Stomach (tissue), 9 donors: Measurements from ENCODE around the gene MAP3K5. TPM values are rescaled to one million over a fixed set of nuclear protein-coding genes. Genes with fewer than 3 reads are reported as not detected.

Source experiments
- DNase-seq, 2 donors: peaks; one replicate each; pipeline versions ENCODE4 v3.0.0 to v3.0.0-alpha.2; 2013 to 2019
- H3K27ac ChIP-seq, 5 donors: fragments of 200-600 bp in 4 of 5; sonication (generic) in 4 of 5; one replicate each; pipeline ENCODE4 v1.5.1; 2013 to 2019; ENCODE audit warnings: mild to moderate bottlenecking in 1 of 5, moderate library complexity in 1 of 5
- H3K27me3 ChIP-seq, 3 donors: fragments of 200-600 bp; sonication (generic); one replicate each; pipeline ENCODE4 v1.5.1; 2017 to 2019; ENCODE audit warnings: mixed run types in 1 of 3
- H3K36me3 ChIP-seq, 4 donors: fragments of 200-600 bp; sonication (generic); 1 replicate in 3 of 4; 2 replicates in 1 of 4; pipeline ENCODE4 v1.5.1; 2016 to 2019
- H3K4me1 ChIP-seq, 4 donors: fragments of 200-600 bp; sonication (generic); one replicate each; pipeline ENCODE4 v1.5.1; 2016 to 2019
- H3K4me3 ChIP-seq, 4 donors: fragments of 200-600 bp; sonication (generic) in 3 of 4; one replicate each; pipeline ENCODE4 v1.5.1; 2016 to 2019; ENCODE audit warnings: mild to moderate bottlenecking in 1 of 4
- H3K9me3 ChIP-seq, 4 donors: fragments of 200-600 bp; sonication (generic); one replicate each; pipeline ENCODE4 v1.5.1; 2016 to 2019
- EP300 ChIP-seq: sonication (generic); formaldehyde crosslinking; IDR thresholded peaks from one replicate; pipeline ENCODE4 v1.6.1; 2017; ENCODE audit warnings: antibody characterized with exemption
- POLR2A ChIP-seq, 4 donors: fragments of 450-650 bp; IDR thresholded peaks; one replicate each; pipeline ENCODE4 v1.6.1; 2016; ENCODE audit warnings: antibody characterized with exemption in 4 of 4, control low read depth in 2 of 4, mild to moderate bottlenecking in 1 of 4, moderate library complexity in 1 of 4
- POLR2AphosphoS5 ChIP-seq, 3 donors: sonication (generic); formaldehyde crosslinking; IDR thresholded peaks; one replicate each; pipeline ENCODE4 v1.6.1; 2016; ENCODE audit warnings: antibody characterized with exemption in 3 of 3
- WGBS, 5 donors: extraction: QIAGEN DNeasy Blood & Tissue Kit in 3 of 5; methylation state at CpG; one replicate each; pipeline versions ENCODE4 v1.1.5 to v1.1.7; 2013 to 2018; 5-methylcytosine and 5-hydroxymethylcytosine counted together
- intact Hi-C: fragments of 100-400 bp; cut with DNase I; formaldehyde crosslinking; loops from one replicate; pipeline ENCODE4 v1.15.1; 2023; ENCODE audit warnings: low total_unique reads
- polyA plus RNA-seq, 3 donors: library from polyadenylated mRNA; stranded (reverse); fragments of 200-250 nt; gene quantifications; one replicate each; pipeline ENCODE4 v1.2.3, GENCODE V29; 2013
- total RNA-seq, 5 donors: library from RNA; depleted of rRNA; stranded (reverse); fragments of >200 nt; gene quantifications; one replicate each; pipeline versions ENCODE4 v1.1.0 to v1.2.3, GENCODE V29; 2014 to 2016
- TF ChIP-seq, protein P1 (sequence below), 7 experiments: fragments of 450-650 bp in 4 of 7; fragments of 200-600 bp in 3 of 7; sonication (generic) in 3 of 7; IDR thresholded peaks; one replicate each; pipeline ENCODE4 v1.5.1; 2016 to 2019; ENCODE audit warnings: antibody characterized with exemption in 7 of 7, control low read depth in 2 of 7, mild to moderate bottlenecking in 1 of 7
- donor health status: healthy with polysubstance abuse.
- donor health status: Bipolar disorder and iron deficiency.
- donor health status: healthy.

The MAP3K5 gene
- total and polyA plus RNA-seq, 8 donors: 4.9 to 40.3 (median 23.6) TPM

DNA sequence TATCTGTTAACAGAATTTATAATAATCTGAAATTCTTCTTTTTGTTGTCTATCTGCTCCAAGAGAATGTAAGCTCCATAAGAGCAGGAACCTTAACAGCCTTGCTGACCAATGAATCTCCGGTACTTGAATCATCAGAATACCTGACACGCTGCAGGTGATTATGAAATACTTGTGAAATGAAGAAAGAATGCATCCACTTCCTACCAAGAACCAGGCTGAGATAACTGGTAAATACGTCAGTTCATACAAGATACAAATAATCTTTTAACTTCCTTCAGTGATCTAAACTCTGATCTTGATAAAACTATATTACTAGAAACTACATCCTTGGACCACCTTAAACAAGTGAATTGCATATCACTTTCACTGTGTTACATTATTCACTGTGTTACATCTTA lies 116.2 kb downstream of the MAP3K5 start:
- no peak for DNase-seq
- Histone ChIP-seq H3K9me3 (no peaks in the 10 kb centered on the region), H3K27me3 (no peaks in the 10 kb centered on the region), H3K36me3 (peaks cover 0 to 10% (median 7%) of the 10 kb centered on the region in 4 donors), H3K27ac (no peak overlapping the region), H3K4me3 (no peak overlapping the region), H3K4me1 (no peaks in the 10 kb centered on the region)
- intact Hi-C loops: no loop called here
- TF ChIP-seq, protein P1, sequence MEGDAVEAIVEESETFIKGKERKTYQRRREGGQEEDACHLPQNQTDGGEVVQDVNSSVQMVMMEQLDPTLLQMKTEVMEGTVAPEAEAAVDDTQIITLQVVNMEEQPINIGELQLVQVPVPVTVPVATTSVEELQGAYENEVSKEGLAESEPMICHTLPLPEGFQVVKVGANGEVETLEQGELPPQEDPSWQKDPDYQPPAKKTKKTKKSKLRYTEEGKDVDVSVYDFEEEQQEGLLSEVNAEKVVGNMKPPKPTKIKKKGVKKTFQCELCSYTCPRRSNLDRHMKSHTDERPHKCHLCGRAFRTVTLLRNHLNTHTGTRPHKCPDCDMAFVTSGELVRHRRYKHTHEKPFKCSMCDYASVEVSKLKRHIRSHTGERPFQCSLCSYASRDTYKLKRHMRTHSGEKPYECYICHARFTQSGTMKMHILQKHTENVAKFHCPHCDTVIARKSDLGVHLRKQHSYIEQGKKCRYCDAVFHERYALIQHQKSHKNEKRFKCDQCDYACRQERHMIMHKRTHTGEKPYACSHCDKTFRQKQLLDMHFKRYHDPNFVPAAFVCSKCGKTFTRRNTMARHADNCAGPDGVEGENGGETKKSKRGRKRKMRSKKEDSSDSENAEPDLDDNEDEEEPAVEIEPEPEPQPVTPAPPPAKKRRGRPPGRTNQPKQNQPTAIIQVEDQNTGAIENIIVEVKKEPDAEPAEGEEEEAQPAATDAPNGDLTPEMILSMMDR (IDR thresholded peaks at IDR 0.05): no peak
- TF ChIP-seq POLR2AphosphoS5 (IDR thresholded peaks at IDR 0.05): no peak
- TF ChIP-seq EP300: no peak
- TF ChIP-seq POLR2A (IDR thresholded peaks at IDR 0.05): no peak
- 81 to 91% (median 86%) methylated on average over 3 of the region's 3 CpGs for WGBS, 5 donors

- Histone ChIP-seq H3K27ac (no peak overlapping the region), H3K36me3 (peaks cover 0 to 13% (median 10%) of the 10 kb centered on the region in 4 donors), H3K9me3 (no peaks in the 10 kb centered on the region), H3K4me3 (no peak overlapping the region), H3K27me3 (no peaks in the 10 kb centered on the region), H3K4me1 (peaks cover 0 to 18% (median 6%) of the 10 kb centered on the region in 4 donors)
- TF ChIP-seq, protein P1 (IDR thresholded peaks at IDR 0.05): no peak
- TF ChIP-seq POLR2AphosphoS5 (IDR thresholded peaks at IDR 0.05): no peak
- TF ChIP-seq EP300: no peak
- TF ChIP-seq POLR2A (IDR thresholded peaks at IDR 0.05): no peak
- intact Hi-C loops: no loop called here
- DNase-seq: no peak
These were observed 118.7 kb downstream of the MAP3K5 start for GRCh38 chr6:136673571-136673970.

GRCh38 chr6:136672144-136672543 lies 120.1 kb downstream of the MAP3K5 start:
- Histone ChIP-seq H3K4me3 (no peak overlapping the region), H3K27me3 (no peaks in the 10 kb centered on the region), H3K36me3 (peaks cover 0 to 24% (median 20%) of the 10 kb centered on the region in 4 donors), H3K9me3 (no peaks in the 10 kb centered on the region), H3K27ac (no peak overlapping the region), H3K4me1 (peaks cover 0 to 19% (median 6%) of the 10 kb centered on the region in 4 donors)
- intact Hi-C loops: no loop called here
- no peak for TF ChIP-seq EP300
- TF ChIP-seq POLR2A (IDR thresholded peaks at IDR 0.05): no peak
- no peak for TF ChIP-seq POLR2AphosphoS5 (IDR thresholded peaks at IDR 0.05)
- TF ChIP-seq, protein P1 (IDR thresholded peaks at IDR 0.05): no peak
- no peak for DNase-seq
- 89 to 98% (median 96%) methylated on average over 4 of the region's 4 CpGs for WGBS, 5 donors

- peak in 1 of 2 donors; percentile 65 for DNase-seq
- Histone ChIP-seq H3K4me3 (no peak overlapping the region), H3K27ac (peak overlapping the region in 3 of 5 donors; percentile 39 to 48 (median 42)), H3K4me1 (peaks cover 0 to 19% (median 6%) of the 10 kb centered on the region in 4 donors), H3K9me3 (no peaks in the 10 kb centered on the region), H3K36me3 (peaks cover 0 to 39% (median 24%) of the 10 kb centered on the region in 4 donors), H3K27me3 (no peaks in the 10 kb centered on the region)
- intact Hi-C loops: no loop called here
- TF ChIP-seq, protein P1 (IDR thresholded peaks at IDR 0.05): no peak
- TF ChIP-seq POLR2A (IDR thresholded peaks at IDR 0.05): no peak
- peak in 1 of 3 donors; percentile 13 for TF ChIP-seq POLR2AphosphoS5 (IDR thresholded peaks at IDR 0.05)
- no peak for TF ChIP-seq EP300
- 19 to 41% (median 22%) methylated on average over 3 of the region's 3 CpGs for WGBS, 5 donors
These were observed 123.0 kb downstream of the MAP3K5 start for GRCh38 chr6:136669299-136669699.
